PC-9 (cell line): Measurements from ENCODE around the gene CTNND2. TPM values are rescaled to one million over a fixed set of nuclear protein-coding genes. Genes with fewer than 3 reads are reported as not detected.

Experiments used
- BruUV-seq: library from RNA; stranded (reverse); fragments of 400-500 nt; replicated peaks from 2 replicates; lab custom pipeline; 2021; lab: Mats Ljungman, UMichigan
- CTCF ChIA-PET: fragments of 300-600 bp; sonication (Branson Sonifier 250); formaldehyde crosslinking; loops from one replicate; lab custom pipeline; 2022; ENCODE audit warnings: antibody characterized with exemption; lab: Charles Lee
- POLR2A ChIA-PET: fragments of 300-600 bp; sonication (Branson Sonifier 250); formaldehyde crosslinking; loops from one replicate; lab custom pipeline; 2022; ENCODE audit warnings: antibody characterized with exemption; ENCODE audit not compliant: unreplicated experiment; lab: Charles Lee
- DNase-seq, 2 experiments: peaks; one replicate each; pipeline versions ENCODE4 v3.0.0 to v3.0.0-alpha.2; 2015 to 2022; ENCODE audit warnings: mixed read lengths in 1 of 2
- H2AFZ ChIP-seq: fragments of 200-600 bp; sonication (generic); 2 replicates; pipeline ENCODE4 v1.8.1; 2017; ENCODE audit warnings: antibody characterized with exemption
- H3F3A ChIP-seq: fragments of 200-600 bp; sonication (generic); 2 replicates; pipeline ENCODE4 v1.8.1; 2017; ENCODE audit warnings: antibody characterized with exemption, mild to moderate bottlenecking, low read depth; ENCODE audit not compliant: insufficient read depth
- H3K27ac ChIP-seq: fragments of 200-600 bp; sonication (generic); 2 replicates; pipeline ENCODE4 v1.6.1; 2016; ENCODE audit warnings: mixed run types
- H3K27me3 ChIP-seq: fragments of 200-600 bp; sonication (generic); 2 replicates; pipeline ENCODE4 v1.6.1; 2016; ENCODE audit warnings: low read depth, mixed run types; ENCODE audit not compliant: insufficient read depth
- H3K36me3 ChIP-seq: fragments of 200-600 bp; sonication (generic); 2 replicates; pipeline ENCODE4 v1.6.1; 2016; ENCODE audit warnings: low read depth, mixed run types
- H3K4me1 ChIP-seq: fragments of 200-600 bp; sonication (generic); replicated peaks from 2 replicates; pipeline ENCODE4 v1.6.1; 2016; ENCODE audit warnings: mixed run types; ENCODE audit not compliant: insufficient read depth
- H3K4me2 ChIP-seq: fragments of 200-600 bp; sonication (generic); 2 replicates; pipeline ENCODE4 v1.6.1; 2017; ENCODE audit warnings: mixed run types
- H3K4me3 ChIP-seq: fragments of 200-600 bp; sonication (generic); 2 replicates; pipeline ENCODE4 v1.6.1; 2016; ENCODE audit warnings: mixed run types
- H3K79me2 ChIP-seq: fragments of 200-600 bp; sonication (generic); 2 replicates; pipeline ENCODE4 v1.6.1; 2017; ENCODE audit warnings: low read depth, mixed run types
- H3K9me2 ChIP-seq: fragments of 200-600 bp; sonication (generic); 2 replicates; pipeline ENCODE4 v1.8.1; 2017; ENCODE audit warnings: mild to moderate bottlenecking; ENCODE audit not compliant: insufficient read depth
- H3K9me3 ChIP-seq: fragments of 200-600 bp; sonication (generic); 2 replicates; pipeline ENCODE4 v1.8.1; 2016; ENCODE audit warnings: low read depth; ENCODE audit not compliant: insufficient read depth
- H4K20me1 ChIP-seq: fragments of 200-600 bp; sonication (generic); 2 replicates; pipeline ENCODE4 v1.8.1; 2017; ENCODE audit not compliant: insufficient read depth
- CTCF ChIP-seq: fragments of 200-600 bp; sonication (generic); conservative IDR thresholded peaks from 2 replicates; pipeline ENCODE4 v1.6.1; 2017; ENCODE audit warnings: mixed run types, antibody characterized with exemption, mild to moderate bottlenecking, moderate library complexity
- EZH2 ChIP-seq: fragments of 200-600 bp; sonication (generic); IDR thresholded peaks from 2 replicates; pipeline ENCODE4 v1.8.0; 2017; ENCODE audit warnings: antibody characterized with exemption, low read depth
- intact Hi-C: fragments of 100-400 bp; cut with micrococcal nuclease; formaldehyde crosslinking; loops from one replicate; pipeline ENCODE4 v1.10.0; 2022; ENCODE audit not compliant: unreplicated experiment
- total RNA-seq: library from RNA; stranded (reverse); gene quantifications from 2 replicates; pipeline ENCODE4 v1.2.3, GENCODE V29; 2021

The CTNND2 gene
- total RNA-seq, 1 experiment from 2014 or later = not detected

DNA sequence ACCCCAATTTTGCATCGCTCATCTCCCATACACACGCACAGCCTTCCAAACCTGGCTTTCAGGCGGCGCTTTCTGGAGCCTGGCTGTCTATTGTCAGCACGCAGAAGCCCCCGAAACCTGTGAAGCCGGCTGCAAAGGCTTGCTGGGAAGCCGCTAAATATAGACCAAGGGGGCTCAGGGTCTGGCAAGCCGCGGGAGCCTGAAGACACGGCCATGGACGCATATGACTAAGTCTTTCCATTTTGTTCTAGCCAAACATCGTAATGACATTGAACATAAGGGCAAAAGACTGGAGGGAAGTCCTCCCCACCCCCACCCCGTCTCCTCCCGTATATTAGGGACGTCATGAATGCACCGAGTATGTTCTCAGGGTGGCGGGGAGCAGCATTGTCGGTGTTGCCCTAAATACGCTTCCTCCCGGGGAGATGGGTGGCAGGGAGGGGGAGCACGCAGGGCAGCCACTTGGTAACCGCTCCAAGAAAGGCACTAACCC lies 1.1 kb downstream of the CTNND2 start:
- TF ChIP-seq EZH2 = no peak
- TF ChIP-seq CTCF = no peak
- Histone ChIP-seq H3K9me3 (no peaks in the 10 kb centered on the region; the same call in 1 of the 2 replicates), H2AFZ (no peak overlapping the region), H4K20me1 (no peaks in the 10 kb centered on the region), H3F3A (no peaks in the 10 kb centered on the region), H3K79me2 (no peaks in the 10 kb centered on the region), H3K9me2 (peaks cover 3% of the 10 kb centered on the region; the same call in 1 of the 2 replicates), H3K4me3 (no peak overlapping the region), H3K27ac (no peak overlapping the region), H3K4me2 (no peak overlapping the region), H3K27me3 (no peaks in the 10 kb centered on the region), H3K36me3 (no peaks in the 10 kb centered on the region), H3K4me1 (no peaks in the 10 kb centered on the region)
- CTCF ChIA-PET = no interaction called here
- POLR2A ChIA-PET = no interaction called here
- intact Hi-C loops = no loop called here
- BruUV-seq = no TSS peak
- no peak for DNase-seq

DNA sequence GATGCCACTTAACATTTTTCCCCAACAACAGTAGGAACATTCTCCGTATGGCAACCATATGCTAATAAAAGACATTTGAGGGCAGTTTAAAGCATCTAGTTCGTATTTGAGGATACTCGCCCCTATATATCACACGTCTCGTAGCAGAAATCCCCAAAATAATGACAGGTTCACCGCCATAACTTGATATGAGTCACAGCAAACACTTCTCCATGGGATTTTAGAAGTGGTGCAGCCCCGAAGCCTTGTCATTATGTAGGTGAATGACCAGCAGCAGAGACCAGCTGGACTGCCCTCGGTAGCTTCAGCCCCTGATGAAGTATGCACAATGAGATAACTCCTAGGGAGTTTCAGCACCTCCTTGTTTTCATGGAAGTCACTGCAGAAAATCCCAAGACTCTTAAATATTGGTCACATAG lies 2.0 kb downstream of the CTNND2 start:
- no peaks in the 10 kb centered on the region for H4K20me1 ChIP-seq
- no peak overlapping the region for H2AFZ ChIP-seq
- ChIA-PET CTCF (no interaction called here), POLR2A (no interaction called here)
- peaks cover 3% of the 10 kb centered on the region; the same call in 1 of the 2 replicates for H3K9me2 ChIP-seq
- intact Hi-C loops = no loop called here
- no peak overlapping the region for H3K27ac ChIP-seq
- no peaks in the 10 kb centered on the region for H3K36me3 ChIP-seq
- no peaks in the 10 kb centered on the region for H3F3A ChIP-seq
- no peaks in the 10 kb centered on the region; the same call in 1 of the 2 replicates for H3K9me3 ChIP-seq
- H3K27me3 ChIP-seq = no peaks in the 10 kb centered on the region
- BruUV-seq = no TSS peak
- TF ChIP-seq EZH2 = no peak
- no peak for TF ChIP-seq CTCF
- DNase-seq = no peak
- no peak overlapping the region for H3K4me3 ChIP-seq
- no peaks in the 10 kb centered on the region for H3K4me1 ChIP-seq
- no peaks in the 10 kb centered on the region for H3K79me2 ChIP-seq
- H3K4me2 ChIP-seq = no peak overlapping the region

DNA sequence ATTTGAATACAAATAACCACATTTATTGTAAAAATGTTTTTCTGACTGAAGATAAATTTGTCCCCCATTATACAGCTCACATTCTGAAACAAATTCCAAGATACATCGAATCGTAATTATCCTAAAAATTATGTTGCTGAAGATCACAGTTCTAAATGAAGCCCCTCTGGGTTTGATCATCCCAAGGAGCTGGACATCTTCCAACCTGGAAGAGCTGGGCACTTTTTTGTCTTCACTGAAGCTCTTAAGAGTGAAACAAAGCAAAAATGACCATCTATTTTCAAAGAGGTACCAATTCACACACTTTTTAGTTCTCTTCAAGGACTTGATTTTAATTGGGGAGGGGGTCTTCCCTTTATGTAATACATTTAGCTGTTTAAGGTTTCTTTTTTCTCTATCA lies 5.5 kb downstream of the CTNND2 start:
- intact Hi-C loops = no loop called here
- no peak overlapping the region for H3K27ac ChIP-seq
- BruUV-seq = no TSS peak
- TF ChIP-seq EZH2 = no peak
- no peak for TF ChIP-seq CTCF
- H3K27me3 ChIP-seq = 0 out of 2 replicates have a peak, but pooled peaks cover 5% of the 10 kb centered on the region
- H3K36me3 ChIP-seq = no peaks in the 10 kb centered on the region
- no peaks in the 10 kb centered on the region for H3K4me1 ChIP-seq
- POLR2A ChIA-PET = no interaction called here
- no peaks in the 10 kb centered on the region for H4K20me1 ChIP-seq
- peaks cover 3% of the 10 kb centered on the region; the same call in 1 of the 2 replicates for H3K9me2 ChIP-seq
- H3K9me3 ChIP-seq = no peaks in the 10 kb centered on the region
- H3K79me2 ChIP-seq = no peaks in the 10 kb centered on the region
- no peak overlapping the region for H3K4me3 ChIP-seq
- DNase-seq = no peak
- H3K4me2 ChIP-seq = no peak overlapping the region
- no peaks in the 10 kb centered on the region for H3F3A ChIP-seq
- H2AFZ ChIP-seq = no peak overlapping the region
- CTCF ChIA-PET = no interaction called here
